K562 (cell line): ENCODE data around the gene PARS2. TPM values are rescaled to one million over a fixed set of nuclear protein-coding genes. Genes with fewer than 3 reads are reported as not detected.

Source experiments
- ATAC-seq: fragments of 200-7000 bp; cut with Tn5 transposase; 3 replicates; pipeline ENCODE4 v1.9.1; 2020; ENCODE audit warnings: moderate library complexity
- BruUV-seq: library from RNA; stranded (reverse); fragments of 400-500 nt; replicated peaks from 2 replicates; lab custom pipeline; 2021; lab: Mats Ljungman, UMichigan
- CTCF ChIA-PET: fragments of 300-600 bp; formaldehyde crosslinking; extraction: SDS; loops from one replicate; lab custom pipeline; 2021; ENCODE audit warnings: low intra/inter-chr PET ratio; lab: Yijun Ruan, JAX
- POLR2A ChIA-PET: fragments of 300-600, 350-650 bp; sonication (Branson Sonifier 250); formaldehyde crosslinking; extraction: SDS; loops from one replicate; lab custom pipeline; 2021; ENCODE audit warnings: antibody characterized with exemption, inconsistent platforms; lab: Yijun Ruan, JAX
- DNase-seq, 4 experiments: peaks; one replicate each; pipeline versions ENCODE4 v3.0.0 to v3.0.0-alpha.2; 2011 to 2018; ENCODE audit warnings: low spot score in 3 of 4, mixed read lengths in 3 of 4; ENCODE audit errors: extremely low read depth in 1 of 4
- FAIRE-seq: peaks from 2 replicates; lab custom pipeline; 2011; peaks lifted over from hg19 to GRCh38; lab: Jason Lieb, UNC
- H2AFZ ChIP-seq: 2 replicates; pipeline ENCODE4 v1.6.0; 2011; ENCODE audit warnings: low read depth, low read length, control low read depth, inconsistent platforms
- H3K27ac ChIP-seq: fragments of 200-600 bp; 3 replicates; pipeline ENCODE4 v1.8.0; 2011; ENCODE audit warnings: low read depth, mild to moderate bottlenecking, control low read depth, inconsistent platforms, low read length, moderate library complexity, mixed read lengths; ENCODE audit errors: extremely low read depth
- H3K27me3 ChIP-seq, 2 experiments: fragments of 300-600 bp in 1 of 2; 2 replicates in 1 of 2; 3 replicates in 1 of 2; pipeline versions ENCODE4 v1.6.0 to v1.8.0; 2011; ENCODE audit warnings: inconsistent platforms in 2 of 2, low read length in 2 of 2, mild to moderate bottlenecking in 1 of 2, mixed read lengths in 1 of 2, moderate library complexity in 1 of 2; ENCODE audit not compliant: control insufficient read depth in 2 of 2, insufficient read depth in 2 of 2
- H3K36me3 ChIP-seq: fragments of 300-600 bp; 3 replicates; pipeline ENCODE4 v1.8.0; 2011; ENCODE audit warnings: mild to moderate bottlenecking, low read length, inconsistent platforms; ENCODE audit not compliant: control insufficient read depth, insufficient read depth
- H3K4me1 ChIP-seq, 2 experiments: fragments of 200-600 bp in 1 of 2; replicated peaks in 1 of 2; 2 replicates in 1 of 2; 3 replicates in 1 of 2; pipeline versions ENCODE4 v1.5.1 to v1.8.0; 2011; ENCODE audit warnings: inconsistent platforms in 2 of 2, low read length in 2 of 2, mild to moderate bottlenecking in 1 of 2, mixed read lengths in 1 of 2, moderate library complexity in 1 of 2; ENCODE audit not compliant: control insufficient read depth in 2 of 2, insufficient read depth in 2 of 2
- H3K4me2 ChIP-seq: 2 replicates; pipeline ENCODE4 v1.6.1; 2011; ENCODE audit warnings: low read length, control low read depth, inconsistent platforms, mixed read lengths; ENCODE audit not compliant: insufficient read depth
- H3K4me3 ChIP-seq: fragments of 200-600 bp; sonication (generic), shearing (Covaris generic); 2 replicates; pipeline ENCODE4 v1.5.1; 2016; ENCODE audit warnings: control low read depth, inconsistent platforms
- H3K79me2 ChIP-seq: fragments of 200-600 bp; 3 replicates; pipeline ENCODE4 v1.8.0; 2011; ENCODE audit warnings: low read length, inconsistent platforms; ENCODE audit not compliant: control insufficient read depth, insufficient read depth
- H3K9ac ChIP-seq, 2 experiments: 2 replicates each; pipeline versions ENCODE4 v1.6.0 to v1.6.1; 2011; ENCODE audit warnings: low read depth in 2 of 2, low read length in 2 of 2, control low read depth in 1 of 2, inconsistent platforms in 1 of 2, mild to moderate bottlenecking in 1 of 2, mixed read lengths in 1 of 2; ENCODE audit not compliant: insufficient read depth in 1 of 2
- H3K9me1 ChIP-seq: one replicate; pipeline ENCODE4 v1.6.0; 2011; ENCODE audit warnings: inconsistent platforms, mild to moderate bottlenecking, low read length, moderate library complexity; ENCODE audit not compliant: control insufficient read depth, insufficient read depth
- H3K9me3 ChIP-seq: replicated peaks from 2 replicates; pipeline ENCODE4 v1.5.1; 2011; ENCODE audit warnings: low read depth, low read length, inconsistent platforms; ENCODE audit not compliant: control insufficient read depth, insufficient read depth
- H4K20me1 ChIP-seq: replicated peaks from 2 replicates; pipeline ENCODE4 v1.6.1; 2011; ENCODE audit warnings: low read length, inconsistent platforms, mixed read lengths; ENCODE audit not compliant: control insufficient read depth, insufficient read depth
- ATF3 ChIP-seq, 2 experiments: fragments of 450-650 bp in 1 of 2; sonication (generic) in 1 of 2; formaldehyde crosslinking in 1 of 2; IDR thresholded peaks in 1 of 2; conservative IDR thresholded peaks in 1 of 2; 2 replicates each; pipeline versions ENCODE4 v1.6.1 to v1.8.1; 2016 to 2023; ENCODE audit warnings: mild to moderate bottlenecking in 2 of 2, moderate library complexity in 2 of 2, inconsistent platforms in 1 of 2, missing genetic modification reagents in 1 of 2
- BACH1 ChIP-seq: fragments of 200-800 bp; sonication (Bioruptor generic); IDR thresholded peaks from 2 replicates; pipeline ENCODE4 v1.6.1; 2016; ENCODE audit warnings: missing genetic modification characterization, missing compliant biosample characterization
- CEBPB ChIP-seq: fragments of 450-650 bp; IDR thresholded peaks from 2 replicates; pipeline ENCODE4 v1.6.1; 2016; ENCODE audit warnings: missing genetic modification characterization, missing compliant biosample characterization
- FOSL1 ChIP-seq: fragments of 200-800 bp; sonication (Bioruptor generic); conservative IDR thresholded peaks from 2 replicates; pipeline ENCODE4 v1.6.1; 2016; ENCODE audit warnings: missing genetic modification characterization, missing compliant biosample characterization
- JUND ChIP-seq, 2 experiments: IDR thresholded peaks; 2 replicates in 1 of 2; 3 replicates in 1 of 2; pipeline ENCODE4 v1.6.1; 2011; ENCODE audit warnings: borderline replicate concordance in 2 of 2, low read depth in 2 of 2, low read length in 2 of 2, improper control_type of control experiment in 1 of 2, missing biosample characterization in 1 of 2, missing genetic modification characterization in 1 of 2, missing genetic modification reagents in 1 of 2
- KDM1A ChIP-seq, 2 experiments: fragments of 450-650 bp; IDR thresholded peaks; 2 replicates each; pipeline ENCODE4 v1.6.1; 2016; ENCODE audit warnings: mild to moderate bottlenecking in 2 of 2
- MAFG ChIP-seq: fragments of 450-650 bp; conservative IDR thresholded peaks from 2 replicates; pipeline ENCODE4 v1.6.1; 2016; ENCODE audit warnings: missing genetic modification characterization, missing compliant biosample characterization
- MAFK ChIP-seq: IDR thresholded peaks from 2 replicates; pipeline ENCODE4 v1.6.1; 2011; ENCODE audit warnings: low read length, improper control_type of control experiment
- MCM3 ChIP-seq: fragments of 450-650 bp; IDR thresholded peaks from 2 replicates; pipeline ENCODE4 v1.6.1; 2016
- NFE2 ChIP-seq: IDR thresholded peaks from 2 replicates; pipeline ENCODE4 v1.6.1; 2014; ENCODE audit warnings: antibody characterized with exemption, low read depth
- NKRF ChIP-seq: fragments of 450-650 bp; IDR thresholded peaks from 2 replicates; pipeline ENCODE4 v1.6.1; 2016; ENCODE audit warnings: borderline replicate concordance
- RBM25 ChIP-seq: fragments of 200-400 bp; formaldehyde crosslinking; IDR thresholded peaks from 2 replicates; pipeline ENCODE4 v1.6.1; 2018; ENCODE audit warnings: low read length, low read depth, moderate library complexity; ENCODE audit not compliant: severe bottlenecking
- TAF9B ChIP-seq: fragments of 450-650 bp; IDR thresholded peaks from 2 replicates; pipeline ENCODE4 v1.6.1; 2018; ENCODE audit warnings: mild to moderate bottlenecking; ENCODE audit not compliant: partially characterized antibody
- ZNF23 ChIP-seq: fragments of 250-450 bp; sonication (Bioruptor Pico); IDR thresholded peaks from 2 replicates; pipeline ENCODE4 v1.4.0; 2020; ENCODE audit warnings: mild to moderate bottlenecking
- ZNF316 ChIP-seq: fragments of 450-650 bp; IDR thresholded peaks from 2 replicates; pipeline ENCODE4 v1.6.1; 2016
- ZNF384 ChIP-seq: IDR thresholded peaks from 2 replicates; pipeline ENCODE4 v1.6.1; 2012; ENCODE audit warnings: low read depth, low read length, improper control_type of control experiment
- ZNF445 ChIP-seq: fragments of 250-450 bp; sonication (Bioruptor Pico); IDR thresholded peaks from 2 replicates; pipeline ENCODE4 v1.4.0; 2020; ENCODE audit warnings: low read depth, mild to moderate bottlenecking, moderate library complexity
- ZNF695 ChIP-seq: fragments of 450-650 bp; formaldehyde crosslinking; IDR thresholded peaks from 2 replicates; pipeline ENCODE4 v1.4.0; 2020; ENCODE audit warnings: mild to moderate bottlenecking, moderate library complexity
- WGBS: fragments of 100-300 bp; shearing (Covaris generic); methylation state at CpG from one replicate; pipeline ENCODE4 v1.1.6; 2016; ENCODE audit warnings: low coverage, mixed read lengths; ENCODE audit not compliant: insufficient coverage; ENCODE audit errors: missing lambda C conversion rate; 5-methylcytosine and 5-hydroxymethylcytosine counted together
- in situ Hi-C: fragments of 300-500 bp; cut with MboI; formaldehyde crosslinking; loops from 4 replicates; pipeline ENCODE4 v1.15.0; 2018; ENCODE audit warnings: inconsistent platforms, mixed read lengths
- intact Hi-C: fragments of 100-400 bp; cut with micrococcal nuclease; formaldehyde crosslinking; loops from 2 replicates; pipeline ENCODE4 v1.14.2; 2022
- polyA plus RNA-seq, 8 experiments: library from polyadenylated mRNA; depleted of rRNA in 4 of 8; stranded (reverse) in 5 of 8; unstranded in 3 of 8; fragments of >200 nt; fragmentation: Nextera tagmentation in 2 of 8; fragmentation: Illumina TruSeq in 1 of 8; extraction: Ambion mirVana in 2 of 8; extraction: Trizol in 1 of 8; gene quantifications; 2 replicates each; pipeline versions ENCODE4 v1.2.1 to v1.2.3, GENCODE V29; 2011 to 2014; ENCODE audit warnings: inconsistent platforms in 1 of 8, missing spikeins in 1 of 8
- total RNA-seq, 7 experiments: library from RNA; depleted of rRNA in 6 of 7; stranded (reverse); fragments of >200 nt in 6 of 7; fragmentation: Illumina TruSeq in 2 of 7; extraction: Trizol in 2 of 7; gene quantifications; 2 replicates each; pipeline versions ENCODE4 v1.2.1 to v1.2.3, GENCODE V29; 2011 to 2021; ENCODE audit warnings: low replicate concordance in 1 of 7

The PARS2 gene
- total and polyA plus RNA-seq, 9 of the 15 experiments (the other 6 are each of a cell fraction or from before 2014, with no cell fraction given): 6.3 to 12.4 (median 7.9) TPM

GRCh38 chr1:54721719-54722118 lies 42.6 kb downstream of the PARS2 start (continued):
- TF ChIP-seq ZNF445 (CRISPR knock-in tag): no peak
- no peak for TF ChIP-seq MCM3
- TF ChIP-seq ZNF695 (CRISPR knock-in tag): no peak
- TF ChIP-seq TAF9B: no peak
- no peak for TF ChIP-seq NKRF
- TF ChIP-seq, all 486 proteins: peak for 0

GRCh38 chr1:54716299-54717047 lies 47.9 kb downstream of the PARS2 start:
- H3K9ac ChIP-seq: peak overlapping the region; percentile 94 to 97
- H3K36me3 ChIP-seq: peaks cover 48% of the 10 kb centered on the region
- H3K9me1 ChIP-seq: no peaks in the 10 kb centered on the region
- peak in 3 of 4 experiments; percentile 28 to 41 (median 41) for DNase-seq
- ChIA-PET POLR2A (interaction anchor here (0.6 to 1.4 kb wide), 4 partner anchors 12 to 247 kb away, joined by 3 to 5 read pairs (median 4); no protein-coding TSS in a partner anchor), CTCF (no interaction called here)
- ATAC-seq: peak; percentile 6
- WGBS: 6% methylated on average over 8 of the region's 8 CpGs
- BruUV-seq: no TSS peak
- in situ Hi-C loops: no loop called here
- no peaks in the 10 kb centered on the region for H3K9me3 ChIP-seq
- peaks cover 5 to 8% of the 10 kb centered on the region in 2 experiments; a peak in 4 of 5 replicates for H3K4me1 ChIP-seq
- peak; percentile 65 for FAIRE-seq
- peaks cover 2 to 9% of the 10 kb centered on the region in 2 experiments; a peak in 4 of 5 replicates for H3K27me3 ChIP-seq
- H3K4me2 ChIP-seq: peak overlapping the region; percentile 98
- intact Hi-C loops: no loop called here
- H3K4me3 ChIP-seq: peak overlapping the region; percentile 88
- no peaks in the 10 kb centered on the region for H4K20me1 ChIP-seq
- H2AFZ ChIP-seq: peak overlapping the region; percentile 100
- peaks cover 29% of the 10 kb centered on the region for H3K79me2 ChIP-seq
- H3K27ac ChIP-seq: peak overlapping the region; percentile 83
- TF ChIP-seq MAFK (0 out of 2 replicates have a peak, but pooled peaks have one; percentile 16), KDM1A (IDR thresholded peaks at IDR 0.05) (peak in 1 of 2 experiments; percentile 14; a peak in 1 of 4 replicates), CEBPB (tag) (peak; percentile 37; the same call in 1 of the 2 replicates), RBM25 (peak; percentile 67), ZNF23 (CRISPR knock-in tag) (no peak), MAFG (tag) (peak; percentile 65), ATF3 (IDR thresholded peaks at IDR 0.05) (peak; percentile 73), ATF3 (CRISPR knock-in tag; conservative IDR thresholded peaks at IDR 0.05) (no peak), JUND (IDR thresholded peaks at IDR 0.05; ENCODE audit: borderline replicate concordance, low read depth, low read length) (no peak), JUND (tag; IDR thresholded peaks at IDR 0.05; ENCODE audit: borderline replicate concordance, low read depth, low read length) (0 out of 3 replicates have a peak, but pooled peaks have one; percentile 9), NFE2 (peak; percentile 54; the same call in 1 of the 2 replicates), ZNF316 (peak; percentile 66), ZNF384 (0 out of 2 replicates have a peak, but pooled peaks have one; percentile 44), FOSL1 (tag) (peak; percentile 50), BACH1 (tag) (peak; percentile 54; the same call in 1 of the 2 replicates)
